HepG2 (cell line): ENCODE data around the gene TRPC4AP. TPM values are rescaled to one million over a fixed set of nuclear protein-coding genes. Genes with fewer than 3 reads are reported as not detected.

Experiments
- ATAC-seq: fragments of 200-7000 bp; cut with Tn5 transposase; 3 replicates; pipeline ENCODE4 v1.9.1; 2020; ENCODE audit warnings: mild to moderate bottlenecking, moderate library complexity
- BruUV-seq: library from RNA; stranded (reverse); fragments of 400-500 nt; replicated peaks from 2 replicates; lab custom pipeline; 2021; lab: Mats Ljungman, UMichigan
- CTCF ChIA-PET: fragments of 300-600 bp; formaldehyde crosslinking; extraction: SDS; loops from one replicate; lab custom pipeline; 2021; ENCODE audit warnings: low total read pairs, inconsistent platforms, low intra/inter-chr PET ratio; lab: Yijun Ruan, JAX
- POLR2A ChIA-PET: fragments of 350-600 bp; sonication (Branson Sonifier 250); formaldehyde crosslinking; loops from one replicate; lab custom pipeline; 2020; ENCODE audit warnings: antibody characterized with exemption, inconsistent platforms; lab: Yijun Ruan, JAX
- DNase-seq: peaks from one replicate; pipeline ENCODE4 v3.0.0-alpha.2; 2015; ENCODE audit warnings: low spot score
- FAIRE-seq: peaks from 3 replicates; lab custom pipeline; 2011; peaks lifted over from hg19 to GRCh38; lab: Jason Lieb, UNC
- H2AFZ ChIP-seq: one replicate; pipeline ENCODE4 v1.6.1; 2011; ENCODE audit warnings: low read length, inconsistent platforms
- H3K27ac ChIP-seq: fragments of 300-600 bp; 3 replicates; pipeline ENCODE4 v1.8.0; 2011; ENCODE audit warnings: mixed run types, mild to moderate bottlenecking, mixed read lengths, low read length, inconsistent platforms; ENCODE audit not compliant: insufficient read depth; ENCODE audit errors: extremely low read length
- H3K27me3 ChIP-seq, 2 experiments: fragments of 200-600 bp in 1 of 2; 2 replicates in 1 of 2; 3 replicates in 1 of 2; pipeline versions ENCODE4 v1.6.0 to v1.8.0; 2011; ENCODE audit warnings: low read length in 2 of 2, mild to moderate bottlenecking in 2 of 2, moderate library complexity in 2 of 2, inconsistent platforms in 1 of 2; ENCODE audit not compliant: insufficient read depth in 2 of 2, control insufficient read depth in 1 of 2
- H3K36me3 ChIP-seq, 2 experiments: fragments of 200-600 bp in 1 of 2; replicated peaks in 1 of 2; 2 replicates in 1 of 2; 3 replicates in 1 of 2; pipeline versions ENCODE4 v1.5.1 to v1.8.0; 2011; ENCODE audit warnings: low read length in 2 of 2, inconsistent platforms in 1 of 2; ENCODE audit not compliant: insufficient read depth in 2 of 2, control insufficient read depth in 1 of 2
- H3K4me1 ChIP-seq: 2 replicates; pipeline ENCODE4 v1.5.1; 2012; ENCODE audit warnings: low read length, inconsistent platforms; ENCODE audit not compliant: insufficient read depth
- H3K4me2 ChIP-seq: 2 replicates; pipeline ENCODE4 v1.6.0; 2011; ENCODE audit warnings: low read depth, low read length, inconsistent platforms
- H3K4me3 ChIP-seq, 3 experiments: fragments of 200-600 bp in 1 of 3; sonication (generic), shearing (Covaris generic) in 1 of 3; replicated peaks in 1 of 3; 2 replicates each; pipeline ENCODE4 v1.5.1; 2011 to 2016; ENCODE audit warnings: low read length in 3 of 3, inconsistent platforms in 2 of 3, low read depth in 2 of 3, mild to moderate bottlenecking in 2 of 3, control low read depth in 1 of 3, mixed read lengths in 1 of 3; ENCODE audit not compliant: insufficient read depth in 1 of 3
- H3K79me2 ChIP-seq: one replicate; pipeline ENCODE4 v1.6.1; 2011; ENCODE audit warnings: low read length, inconsistent platforms; ENCODE audit not compliant: insufficient read depth
- H3K9ac ChIP-seq: 2 replicates; pipeline ENCODE4 v1.6.0; 2011; ENCODE audit warnings: mild to moderate bottlenecking, low read depth, low read length, inconsistent platforms; ENCODE audit not compliant: insufficient read depth
- H3K9me3 ChIP-seq: 2 replicates; pipeline ENCODE4 v1.5.1; 2012; ENCODE audit warnings: mild to moderate bottlenecking, low read length
- H4K20me1 ChIP-seq: 2 replicates; pipeline ENCODE4 v1.6.0; 2011; ENCODE audit warnings: inconsistent platforms, mild to moderate bottlenecking, low read length, moderate library complexity; ENCODE audit not compliant: insufficient read depth
- KDM5B ChIP-seq: sonication (generic); formaldehyde crosslinking; IDR thresholded peaks from 2 replicates; pipeline ENCODE4 v1.4.0; 2020; ENCODE audit warnings: missing genetic modification reagents, mild to moderate bottlenecking, borderline replicate concordance
- KDM6A ChIP-seq: IDR thresholded peaks from 2 replicates; pipeline ENCODE4 v1.6.1; 2016; ENCODE audit warnings: low read depth
- U2AF2 ChIP-seq: fragments of 200-400 bp; formaldehyde crosslinking; IDR thresholded peaks from 2 replicates; pipeline ENCODE4 v1.6.1; 2017; ENCODE audit warnings: low read depth, mild to moderate bottlenecking, low read length
- ZEB1 ChIP-seq: IDR thresholded peaks from 2 replicates; pipeline ENCODE4 v1.6.1; 2012; ENCODE audit warnings: mild to moderate bottlenecking, low read depth, inconsistent platforms; ENCODE audit not compliant: insufficient replicate concordance
- ZNF232 ChIP-seq: sonication (generic); formaldehyde crosslinking; IDR thresholded peaks from 2 replicates; pipeline ENCODE4 v1.4.0; 2020; ENCODE audit warnings: missing genetic modification reagents, borderline replicate concordance
- ZNF670 ChIP-seq: sonication (generic); formaldehyde crosslinking; IDR thresholded peaks from 2 replicates; pipeline ENCODE4 v1.8.0; 2022; ENCODE audit warnings: mild to moderate bottlenecking, missing genetic modification reagents, borderline replicate concordance
- WGBS: methylation state at CpG from one replicate; pipeline ENCODE4 v1.1.6; 2017; ENCODE audit warnings: low lambda C conversion rate; 5-methylcytosine and 5-hydroxymethylcytosine counted together
- in situ Hi-C: cut with HindIII; loops from 2 replicates; pipeline ENCODE4 v1.10.0; 2017; ENCODE audit warnings: low pct_unique_long_range_greater_than_20kb; ENCODE audit not compliant: extremely low pct_ligation_motif_present
- intact Hi-C: fragments of 100-400 bp; cut with micrococcal nuclease; formaldehyde crosslinking; loops from one replicate; pipeline ENCODE4 v1.10.0; 2022; ENCODE audit not compliant: unreplicated experiment
- polyA plus RNA-seq, 8 experiments: library from polyadenylated mRNA; depleted of rRNA in 3 of 8; stranded (reverse) in 7 of 8; unstranded in 1 of 8; fragments of >200 nt; fragmentation: Illumina TruSeq in 4 of 8; extraction: Trizol in 4 of 8; gene quantifications; 2 replicates each; pipeline versions ENCODE4 v1.2.1 to v1.2.3, GENCODE V29; 2011 to 2016; ENCODE audit warnings: low read depth in 4 of 8, missing spikeins in 1 of 8, mixed read lengths in 1 of 8; ENCODE audit not compliant: insufficient read depth in 1 of 8
- total RNA-seq, 5 experiments: library from RNA; depleted of rRNA; stranded (reverse); fragments of >200 nt; fragmentation: Illumina TruSeq; extraction: Trizol; gene quantifications; 2 replicates each; pipeline ENCODE4 v1.2.3, GENCODE V29; 2016; ENCODE audit warnings: low read depth in 1 of 5
- TF ChIP-seq, protein P1 (sequence below): sonication (generic); formaldehyde crosslinking; IDR thresholded peaks from 2 replicates; pipeline ENCODE4 v1.5.0; 2020; ENCODE audit warnings: missing genetic modification reagents

Gene TRPC4AP
- total and polyA plus RNA-seq, 2 of the 13 experiments (the other 11 are each of a cell fraction or from before 2014, with no cell fraction given): 136 to 137 TPM

- intact Hi-C loops: no loop called here
- peaks cover 28 to 43% of the 10 kb centered on the region in 2 experiments for H3K27me3 ChIP-seq
- no peak overlapping the region for H3K27ac ChIP-seq
- POLR2A ChIA-PET: no interaction called here
- H3K9me3 ChIP-seq: no peaks in the 10 kb centered on the region
- CTCF ChIA-PET: no interaction called here
- no peak for FAIRE-seq
- H2AFZ ChIP-seq: no peak overlapping the region
- BruUV-seq: no TSS peak
- WGBS: 11% methylated on average over 5 of the region's 5 CpGs
- H3K4me2 ChIP-seq: no peak overlapping the region
- DNase-seq: no peak
- peaks cover 27% of the 10 kb centered on the region for H3K4me1 ChIP-seq
- no peak overlapping the region for H3K4me3 ChIP-seq
- 0 out of 2 replicates have a peak, but pooled peaks have one; percentile 50 for TF ChIP-seq U2AF2
- no peak for TF ChIP-seq ZEB1
- H4K20me1 ChIP-seq: no peaks in the 10 kb centered on the region
- no peaks in the 10 kb centered on the region for H3K36me3 ChIP-seq
- H3K9ac ChIP-seq: no peak overlapping the region
- in situ Hi-C loops: no loop called here
- ATAC-seq: no peak
- no peaks in the 10 kb centered on the region for H3K79me2 ChIP-seq
Observed at GRCh38 chr20:34983089-34983820, 109.4 kb downstream of the TRPC4AP start.

GRCh38 chr20:34982270-34983088 is 110.1 kb downstream of the TRPC4AP start:
- H3K36me3 ChIP-seq: no peaks in the 10 kb centered on the region
- DNase-seq (no peak), ATAC-seq (no peak)
- 69% methylated on average over 21 of the region's 21 CpGs for WGBS
- POLR2A ChIA-PET: no interaction called here
- TF ChIP-seq, protein P1, sequence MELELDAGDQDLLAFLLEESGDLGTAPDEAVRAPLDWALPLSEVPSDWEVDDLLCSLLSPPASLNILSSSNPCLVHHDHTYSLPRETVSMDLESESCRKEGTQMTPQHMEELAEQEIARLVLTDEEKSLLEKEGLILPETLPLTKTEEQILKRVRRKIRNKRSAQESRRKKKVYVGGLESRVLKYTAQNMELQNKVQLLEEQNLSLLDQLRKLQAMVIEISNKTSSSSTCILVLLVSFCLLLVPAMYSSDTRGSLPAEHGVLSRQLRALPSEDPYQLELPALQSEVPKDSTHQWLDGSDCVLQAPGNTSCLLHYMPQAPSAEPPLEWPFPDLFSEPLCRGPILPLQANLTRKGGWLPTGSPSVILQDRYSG (CRISPR knock-in tag): no peak
- no peak for TF ChIP-seq ZNF670 (CRISPR knock-in tag)
- no peak for TF ChIP-seq ZNF232
- TF ChIP-seq KDM6A (CRISPR knock-in tag): no peak
- 0 out of 2 replicates have a peak, but pooled peaks have one; percentile 21 for TF ChIP-seq KDM5B (CRISPR knock-in tag)
- TF ChIP-seq, all 625 proteins: peak for 1
- Histone ChIP-seq H3K9ac (no peak overlapping the region), H3K4me2 (no peak overlapping the region), H3K9me3 (no peaks in the 10 kb centered on the region), H3K4me1 (peaks cover 32% of the 10 kb centered on the region), H3K4me3 (no peak overlapping the region), H3K27me3 (peaks cover 28 to 46% of the 10 kb centered on the region in 2 experiments), H3K27ac (no peak overlapping the region), H4K20me1 (no peaks in the 10 kb centered on the region), H2AFZ (no peak overlapping the region), H3K79me2 (no peaks in the 10 kb centered on the region)
- in situ Hi-C loops (no loop called here), intact Hi-C loops (no loop called here)
- CTCF ChIA-PET: no interaction called here
- FAIRE-seq: no peak
- no TSS peak for BruUV-seq
